Neural progenitor cell (in vitro differentiated cells): ENCODE data around the gene TMEM128.

Experiments
- EZH2 ChIP-seq: fragments of 200-600 bp; sonication (generic); IDR thresholded peaks from 2 replicates; pipeline ENCODE4 v1.6.1; 2017; ENCODE audit warnings: antibody characterized with exemption, mild to moderate bottlenecking, moderate library complexity
- EZH2phosphoT487 ChIP-seq: fragments of 200-600 bp; sonication (generic); IDR thresholded peaks from 2 replicates; pipeline ENCODE4 v1.6.1; 2017; ENCODE audit warnings: antibody characterized with exemption
- TF ChIP-seq, protein P1 (sequence below): fragments of 200-600 bp; sonication (generic); IDR thresholded peaks from 2 replicates; pipeline ENCODE4 v1.5.1; 2017; ENCODE audit warnings: antibody characterized with exemption, mild to moderate bottlenecking

- no peak for TF ChIP-seq EZH2
- TF ChIP-seq, protein P1, sequence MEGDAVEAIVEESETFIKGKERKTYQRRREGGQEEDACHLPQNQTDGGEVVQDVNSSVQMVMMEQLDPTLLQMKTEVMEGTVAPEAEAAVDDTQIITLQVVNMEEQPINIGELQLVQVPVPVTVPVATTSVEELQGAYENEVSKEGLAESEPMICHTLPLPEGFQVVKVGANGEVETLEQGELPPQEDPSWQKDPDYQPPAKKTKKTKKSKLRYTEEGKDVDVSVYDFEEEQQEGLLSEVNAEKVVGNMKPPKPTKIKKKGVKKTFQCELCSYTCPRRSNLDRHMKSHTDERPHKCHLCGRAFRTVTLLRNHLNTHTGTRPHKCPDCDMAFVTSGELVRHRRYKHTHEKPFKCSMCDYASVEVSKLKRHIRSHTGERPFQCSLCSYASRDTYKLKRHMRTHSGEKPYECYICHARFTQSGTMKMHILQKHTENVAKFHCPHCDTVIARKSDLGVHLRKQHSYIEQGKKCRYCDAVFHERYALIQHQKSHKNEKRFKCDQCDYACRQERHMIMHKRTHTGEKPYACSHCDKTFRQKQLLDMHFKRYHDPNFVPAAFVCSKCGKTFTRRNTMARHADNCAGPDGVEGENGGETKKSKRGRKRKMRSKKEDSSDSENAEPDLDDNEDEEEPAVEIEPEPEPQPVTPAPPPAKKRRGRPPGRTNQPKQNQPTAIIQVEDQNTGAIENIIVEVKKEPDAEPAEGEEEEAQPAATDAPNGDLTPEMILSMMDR = no peak
- TF ChIP-seq EZH2phosphoT487 = no peak
These were observed 37.0 kb upstream of the TMEM128 start for GRCh38 chr4:4284827-4285618.
